SK-N-MC (cell line): ENCODE measurements around the gene SBK2.

Experiments used
- EZH2 ChIP-seq: fragments of 200-600 bp; sonication (generic); IDR thresholded peaks from one replicate; pipeline ENCODE4 v1.6.1; 2017; ENCODE audit warnings: antibody characterized with exemption
- FOXP2 ChIP-seq: optimal IDR thresholded peaks from 2 replicates; pipeline ENCODE3; 2011; ENCODE audit warnings: mild to moderate bottlenecking, moderate library complexity; ENCODE audit not compliant: insufficient read depth; ENCODE audit errors: extremely low read length, control extremely low read depth
- POLR2AphosphoS5 ChIP-seq: IDR thresholded peaks from 2 replicates; pipeline ENCODE4 v1.6.1; 2012; ENCODE audit warnings: mild to moderate bottlenecking, low read depth, low read length, borderline replicate concordance

DNA sequence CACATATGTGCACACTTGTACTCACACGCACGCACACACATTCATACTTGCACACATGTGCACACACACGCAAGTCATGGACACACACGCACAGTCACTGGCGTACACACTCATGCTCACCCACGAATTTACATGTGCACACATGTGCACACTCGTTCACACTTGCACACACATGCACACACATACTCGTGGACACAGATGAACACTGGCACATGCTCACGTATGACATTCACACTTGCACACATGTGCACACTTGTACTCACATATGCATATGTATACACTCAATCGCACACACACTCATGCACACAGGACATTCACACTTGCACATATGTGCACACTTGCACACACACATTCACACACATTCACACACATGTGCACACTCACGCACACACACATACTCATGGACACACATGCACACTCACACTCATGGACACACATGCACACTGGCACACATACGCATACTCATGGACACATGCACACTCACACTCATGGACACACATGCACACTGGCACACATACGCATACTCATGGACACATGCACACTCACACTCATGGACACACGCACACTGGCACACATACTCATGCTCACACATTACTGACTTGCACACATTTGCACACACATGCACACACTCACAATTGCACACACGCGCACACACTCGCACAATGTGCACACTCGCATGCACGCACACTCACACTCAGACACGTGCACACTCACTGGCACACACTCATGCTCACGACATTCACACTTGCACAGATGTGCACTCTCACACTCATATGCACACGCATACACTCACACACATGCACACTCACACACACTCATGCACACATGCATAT is 9.5 kb downstream of the SBK2 start:
- TF ChIP-seq POLR2AphosphoS5 (no peak), EZH2 (no peak), FOXP2 (no peak)
